GM18858 (cell line): ENCODE measurements around the gene ULBP3.
"Not testable (repeated sequence)": the region's sequence is repeated elsewhere in the genome, so short reads cannot be mapped to it uniquely, and the experiment has no call there.

Source experiments
- ATAC-seq: cut with Tn5 transposase; IDR thresholded peaks from one replicate; pipeline ENCODE4 v1.9.1; 2021; ENCODE audit not compliant: unreplicated experiment

Gene ULBP3

DNA sequence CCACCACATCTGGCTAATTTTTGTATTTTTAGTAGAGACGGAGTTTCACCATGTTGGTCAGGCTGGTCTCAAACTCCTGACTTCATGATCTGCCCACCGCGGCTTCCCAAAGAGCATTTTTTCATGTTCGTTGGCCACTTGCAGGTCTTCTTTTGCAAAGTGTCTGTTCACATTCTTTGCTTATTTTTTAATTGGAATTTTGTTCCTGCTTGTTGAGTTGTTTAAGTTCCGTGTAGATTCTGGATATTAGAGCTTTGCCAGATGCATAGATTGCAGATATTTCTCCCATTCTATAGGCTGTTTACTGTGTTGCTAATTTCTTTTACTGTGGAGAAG lies 51.8 kb downstream of the ULBP3 start:
- not testable (repeated sequence) for ATAC-seq

DNA sequence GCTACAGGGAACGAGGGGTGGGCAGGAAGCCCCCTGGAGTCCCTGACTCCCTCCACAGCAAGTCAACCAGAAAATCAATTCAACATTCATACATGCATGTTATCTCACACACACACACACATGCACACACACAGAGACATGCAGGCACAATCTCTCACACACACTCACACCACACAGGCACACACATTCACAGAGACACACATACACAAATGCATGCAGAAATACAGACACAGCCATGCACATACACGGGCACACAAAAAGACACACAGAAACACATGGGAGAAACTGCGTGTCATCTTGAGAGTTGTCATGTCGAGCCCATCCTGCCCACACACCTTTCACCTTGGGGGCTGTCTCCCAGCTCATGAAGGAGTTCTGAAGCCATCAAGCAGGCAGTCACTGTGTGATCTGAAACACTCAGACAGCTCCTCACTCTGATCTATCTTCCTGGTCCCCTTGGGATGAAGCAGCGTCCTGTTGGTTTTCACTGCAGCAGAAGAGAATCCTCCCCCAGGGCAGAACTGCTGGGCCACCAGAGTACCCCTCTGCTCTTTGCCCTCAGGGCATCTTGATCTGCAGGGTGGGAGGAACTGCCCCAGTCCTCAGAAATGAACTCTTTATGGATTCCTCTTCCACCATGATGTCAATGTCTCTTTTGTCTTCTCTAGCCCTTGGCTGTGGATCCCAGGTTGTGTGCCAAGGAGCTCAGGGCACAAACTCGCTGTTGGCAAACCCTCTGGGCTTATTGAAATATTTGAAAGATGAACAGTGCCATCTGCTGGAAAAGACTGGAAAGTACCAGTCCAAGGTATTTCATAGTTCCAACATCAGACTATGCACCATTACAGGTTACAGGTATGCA lies 52.4 kb downstream of the ULBP3 start:
- peak; percentile 42 for ATAC-seq

DNA sequence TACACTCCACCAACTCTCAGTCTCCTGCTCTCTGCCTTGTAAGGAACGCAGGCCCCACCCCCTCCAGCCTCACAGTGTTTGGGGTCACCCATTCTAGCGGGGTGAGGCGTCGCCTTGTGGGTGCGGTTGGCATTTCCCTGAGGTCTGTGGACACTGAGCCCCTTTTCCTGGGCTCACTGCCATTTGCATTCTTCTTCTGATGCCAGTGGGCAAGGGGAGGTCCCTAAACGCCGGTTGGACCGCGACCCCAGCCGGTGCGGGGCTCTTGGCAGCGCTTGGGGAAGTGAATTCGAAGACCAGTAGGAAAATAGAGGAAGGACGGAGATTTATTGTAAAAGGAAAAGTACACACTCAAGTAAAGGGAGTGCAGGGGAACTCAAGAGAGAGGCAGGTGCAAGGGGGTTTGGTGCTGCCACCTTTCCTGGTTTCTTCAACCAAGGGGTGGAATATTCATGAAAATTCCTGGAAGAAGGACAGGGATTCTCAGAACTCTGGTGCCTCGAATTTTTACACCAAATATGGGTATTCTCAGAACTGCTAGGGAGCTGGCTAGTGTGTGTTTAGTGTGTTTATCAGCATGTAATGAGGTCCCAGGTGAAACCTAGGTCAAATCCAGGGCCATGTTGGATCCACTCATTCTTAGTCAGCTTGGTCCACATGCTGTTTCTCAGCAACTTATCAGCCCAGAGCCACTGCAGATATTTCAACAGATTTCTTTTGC lies 53.5 kb downstream of the ULBP3 start:
- ATAC-seq = not testable (repeated sequence)

DNA sequence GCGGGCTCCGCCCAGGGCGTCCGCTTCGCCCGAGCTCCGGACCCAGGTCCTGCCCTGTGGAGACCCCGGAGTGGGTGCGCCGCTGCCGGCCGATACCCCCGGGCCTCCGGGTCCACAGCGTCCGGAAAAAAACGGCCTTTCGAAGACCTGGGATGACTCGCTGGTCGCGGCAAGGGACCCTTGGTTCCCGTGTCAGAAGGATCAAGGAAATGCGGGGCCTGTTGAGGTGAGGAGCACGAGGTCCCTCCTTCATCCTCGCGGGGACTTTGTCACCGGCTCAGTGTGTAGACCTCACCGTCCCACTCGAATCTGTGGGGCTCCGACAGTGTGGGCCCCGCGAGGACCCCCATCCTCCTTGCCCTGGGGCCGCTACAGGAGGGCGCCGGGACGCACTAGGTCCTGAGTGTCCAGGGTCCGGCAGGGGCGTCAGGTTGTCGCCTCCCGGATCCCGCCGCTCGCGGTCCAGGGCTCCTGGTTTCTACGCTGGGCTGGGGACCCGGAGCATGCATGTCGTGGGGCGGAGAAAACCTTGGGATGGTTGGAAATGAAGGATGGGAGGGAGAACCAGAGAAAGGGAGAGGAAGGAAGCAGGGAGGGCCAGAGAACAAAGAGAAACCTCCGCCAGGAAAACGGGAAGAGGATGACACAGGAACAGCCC lies 54.2 kb downstream of the ULBP3 start:
- ATAC-seq = not testable (repeated sequence)

DNA sequence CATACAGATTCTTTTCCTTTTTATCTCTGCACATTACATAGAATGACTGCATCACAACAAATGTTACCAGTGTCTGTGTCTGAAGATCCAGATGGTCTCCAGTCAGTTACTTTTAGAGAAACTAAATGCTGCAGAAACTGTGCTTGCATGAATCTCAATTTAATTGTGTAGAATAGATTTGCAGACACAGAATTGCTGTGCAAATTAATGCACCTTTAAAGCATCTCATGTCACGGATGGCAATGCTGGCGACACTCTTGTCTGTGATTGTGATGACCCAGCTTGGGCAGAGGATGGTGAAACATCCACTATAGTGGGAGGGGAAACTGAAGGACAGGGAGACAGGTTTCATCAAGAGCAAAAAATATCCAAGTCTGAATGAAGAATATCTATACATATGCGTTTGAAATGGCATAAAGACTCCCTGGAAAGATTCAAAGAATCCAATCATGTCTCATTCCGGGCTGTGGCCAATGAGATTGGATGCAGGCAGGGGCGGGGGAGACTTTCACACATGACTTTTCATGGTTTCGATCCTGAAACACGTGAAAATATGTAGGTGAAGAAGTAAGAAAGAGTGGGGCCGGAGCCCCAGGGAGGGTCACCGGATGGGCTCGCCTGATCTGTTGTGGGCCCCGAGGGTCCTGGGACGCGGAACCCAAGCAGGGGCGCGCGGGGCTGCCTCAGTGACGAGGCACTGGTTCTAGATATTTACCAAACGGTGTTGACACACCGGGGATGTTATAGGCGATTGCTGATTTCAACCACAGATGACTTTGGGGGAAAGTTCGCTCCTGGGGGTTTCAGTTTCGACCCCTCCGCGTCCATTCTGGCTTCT lies 54.9 kb downstream of the ULBP3 start:
- not testable (repeated sequence) for ATAC-seq

DNA sequence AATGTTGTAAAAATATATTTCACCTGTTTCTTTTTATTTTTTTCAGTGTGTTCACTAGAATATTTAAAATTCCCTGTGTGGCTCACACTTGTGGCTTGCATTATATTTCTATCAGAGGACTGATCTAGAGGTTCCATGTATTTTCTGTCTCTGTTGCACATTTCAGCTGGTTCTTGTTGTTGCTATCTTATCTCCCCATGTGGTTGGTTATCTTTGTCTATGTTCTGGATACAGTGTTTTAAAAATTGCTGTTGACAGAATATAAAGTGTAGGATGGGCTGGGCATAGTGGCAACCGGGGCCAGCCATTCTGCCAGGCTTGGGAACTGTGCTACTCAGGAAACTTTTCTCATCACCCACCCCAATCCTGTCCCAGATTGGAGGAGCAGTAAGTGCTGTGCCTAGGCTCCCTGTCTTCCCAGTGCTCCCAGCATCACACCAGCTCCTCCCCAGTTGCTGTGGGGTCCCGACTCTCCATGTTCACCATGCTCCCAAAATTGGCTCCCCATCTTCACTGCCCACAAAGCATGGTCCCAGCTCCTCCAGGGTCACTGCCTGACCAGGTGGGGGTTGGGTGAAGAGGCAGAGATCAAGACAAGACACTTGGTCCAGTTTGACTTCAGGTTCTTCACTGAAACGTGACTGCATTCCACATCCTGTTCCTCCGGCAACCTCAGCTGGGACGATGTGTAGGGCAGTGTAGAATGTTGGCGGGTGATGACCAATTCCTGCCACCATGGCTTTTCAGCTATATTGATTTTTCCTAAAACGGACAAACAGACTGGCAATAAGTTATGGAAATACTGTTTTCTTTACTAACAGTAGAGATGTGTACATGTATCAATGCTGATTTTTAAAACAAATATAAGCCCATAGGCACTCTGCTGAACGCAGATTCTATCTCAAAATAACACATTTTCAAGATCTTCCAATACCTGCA lies 55.8 kb downstream of the ULBP3 start:
- not testable (repeated sequence) for ATAC-seq
